CD4-positive, CD25-positive, alpha-beta regulatory T cell (primary cell): ENCODE results near the gene HCN2. TPM values are rescaled to one million over a fixed set of nuclear protein-coding genes. Genes with fewer than 3 reads are reported as not detected.
A peak's percentile ranks its signal among the peaks of the same experiment; 100 is the strongest.
"Not testable (repeated sequence)": the region's sequence is repeated elsewhere in the genome, so short reads cannot be mapped to it uniquely, and the experiment has no call there.

ENCODE experiments used
- ATAC-seq, 2 donors: fragments of 150-1000 bp; cut with Tn5 transposase; one replicate each; pipeline ENCODE4 v1.10.0; 2021; ENCODE audit warnings: low read depth in 2 of 2, moderate number of reproducible peaks in 2 of 2, moderate library complexity in 1 of 2
- DNase-seq, 3 donors: peaks; one replicate each; pipeline versions ENCODE4 v3.0.0 to v3.0.0-alpha.2; 2012 to 2022; ENCODE audit warnings: mixed read lengths in 1 of 3
- H3K27ac ChIP-seq: one replicate; pipeline ENCODE4 v1.7.0; 2013; ENCODE audit warnings: mild to moderate bottlenecking, low read length; ENCODE audit not compliant: insufficient read depth, poor library complexity, severe bottlenecking
- H3K27me3 ChIP-seq: one replicate; pipeline ENCODE4 v1.7.0; 2013; ENCODE audit warnings: low read length; ENCODE audit not compliant: control insufficient read depth, insufficient read depth
- H3K36me3 ChIP-seq: one replicate; pipeline ENCODE4 v1.7.0; 2013; ENCODE audit warnings: mild to moderate bottlenecking, low read length, moderate library complexity; ENCODE audit not compliant: control insufficient read depth, insufficient read depth
- H3K4me1 ChIP-seq: 2 replicates; pipeline ENCODE4 v1.7.0; 2013; ENCODE audit warnings: mild to moderate bottlenecking, low read length; ENCODE audit not compliant: insufficient read depth, control insufficient read depth, poor library complexity, severe bottlenecking
- H3K4me3 ChIP-seq: one replicate; pipeline ENCODE4 v1.7.0; 2013; ENCODE audit warnings: low read depth, mild to moderate bottlenecking, low read length, moderate library complexity
- H3K9me3 ChIP-seq, 2 experiments: 1 replicate in 1 of 2; 2 replicates in 1 of 2; pipeline ENCODE4 v1.7.0; 2013; ENCODE audit warnings: low read length in 2 of 2, mild to moderate bottlenecking in 1 of 2, moderate library complexity in 1 of 2; ENCODE audit not compliant: control insufficient read depth in 2 of 2
- H3K27ac Mint-ChIP-seq, 3 donors: one replicate each; pipeline ENCODE4 v1.8.0; 2020 to 2022; ENCODE audit warnings: mild to moderate bottlenecking in 3 of 3, mixed read lengths in 3 of 3, moderate library complexity in 2 of 3
- H3K27me3 Mint-ChIP-seq: one replicate; pipeline ENCODE4 v1.8.0; 2022; ENCODE audit warnings: mild to moderate bottlenecking, mixed read lengths
- H3K36me3 Mint-ChIP-seq: one replicate; pipeline ENCODE4 v1.8.0; 2020; ENCODE audit warnings: mixed read lengths
- H3K4me1 Mint-ChIP-seq, 4 donors: one replicate each; pipeline ENCODE4 v1.8.0; 2020 to 2022; ENCODE audit warnings: mixed read lengths in 4 of 4, mild to moderate bottlenecking in 1 of 4
- H3K4me3 Mint-ChIP-seq, 4 donors: one replicate each; pipeline ENCODE4 v1.8.0; 2020 to 2022; ENCODE audit warnings: mild to moderate bottlenecking in 4 of 4, mixed read lengths in 4 of 4, moderate library complexity in 3 of 4
- H3K9me3 Mint-ChIP-seq, 7 donors: one replicate each; pipeline ENCODE4 v1.8.0; 2020 to 2022; ENCODE audit warnings: mixed read lengths in 7 of 7, mild to moderate bottlenecking in 3 of 7, moderate library complexity in 2 of 7
- polyA plus RNA-seq, 4 donors: library from polyadenylated mRNA; unstranded; fragments of 300-500 nt; fragmentation: Illumina TruSeq; gene quantifications; one replicate each; pipeline ENCODE4 v1.2.3, GENCODE V29; 2021
- total RNA-seq: library from RNA; stranded (reverse); gene quantifications from one replicate; pipeline ENCODE4 v1.2.3, GENCODE V29; 2022

HCN2 gene
- total and polyA plus RNA-seq, 5 donors from 2014 or later, result 1.2 TPM; not detected in 4

DNA sequence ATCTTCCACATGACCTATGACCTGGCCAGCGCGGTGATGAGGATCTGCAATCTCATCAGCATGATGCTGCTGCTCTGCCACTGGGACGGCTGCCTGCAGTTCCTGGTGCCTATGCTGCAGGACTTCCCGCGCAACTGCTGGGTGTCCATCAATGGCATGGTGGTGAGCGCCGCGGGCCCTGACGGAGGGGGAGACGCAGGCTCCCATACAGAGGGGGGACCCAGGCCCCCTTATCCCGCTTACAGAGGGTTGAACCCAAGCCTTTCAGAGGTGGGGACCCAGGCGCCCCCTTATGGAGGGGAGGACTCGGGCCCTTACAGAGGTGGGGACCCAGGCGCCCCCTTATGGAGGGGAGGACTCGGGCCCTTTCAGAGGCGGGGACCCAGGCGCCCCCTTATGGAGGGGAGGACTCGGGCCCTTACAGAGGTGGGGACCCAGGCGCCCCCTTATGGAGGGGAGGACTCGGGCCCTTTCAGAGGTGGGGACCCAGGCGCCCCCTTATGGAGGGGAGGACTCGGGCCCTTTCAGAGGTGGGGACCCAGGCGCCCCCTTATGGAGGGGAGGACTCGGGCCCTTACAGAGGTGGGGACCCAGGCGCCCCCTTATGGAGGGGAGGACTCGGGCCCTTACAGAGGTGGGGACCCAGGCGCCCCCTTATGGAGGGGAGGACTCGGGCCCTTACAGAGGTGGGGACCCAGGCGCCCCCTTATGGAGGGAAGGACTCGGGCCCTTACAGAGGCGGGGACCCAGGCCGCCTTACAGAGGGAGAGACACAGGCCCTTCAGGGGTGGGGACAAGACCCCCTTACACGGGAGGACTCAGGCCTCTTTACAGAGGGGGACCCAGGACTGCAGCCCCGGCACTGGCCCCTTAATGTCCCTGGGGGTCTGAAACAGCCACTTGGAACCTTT, 15.6 kb downstream of the HCN2 start:
- H3K4me3 Mint-ChIP-seq, result peak overlapping the region in 1 of 4 donors; percentile 76
- H3K27ac Mint-ChIP-seq, H3K36me3 Mint-ChIP-seq, ATAC-seq, H3K4me1 Mint-ChIP-seq, H3K27me3 ChIP-seq, H3K9me3 Mint-ChIP-seq, H3K27ac ChIP-seq, H3K9me3 ChIP-seq, H3K4me3 ChIP-seq, H3K36me3 ChIP-seq, H3K27me3 Mint-ChIP-seq: not testable (repeated sequence)
- H3K4me1 ChIP-seq, result peaks cover 16% of the 10 kb centered on the region
- peak in 2 of 3 donors; percentile 10 to 38 for DNase-seq

DNA sequence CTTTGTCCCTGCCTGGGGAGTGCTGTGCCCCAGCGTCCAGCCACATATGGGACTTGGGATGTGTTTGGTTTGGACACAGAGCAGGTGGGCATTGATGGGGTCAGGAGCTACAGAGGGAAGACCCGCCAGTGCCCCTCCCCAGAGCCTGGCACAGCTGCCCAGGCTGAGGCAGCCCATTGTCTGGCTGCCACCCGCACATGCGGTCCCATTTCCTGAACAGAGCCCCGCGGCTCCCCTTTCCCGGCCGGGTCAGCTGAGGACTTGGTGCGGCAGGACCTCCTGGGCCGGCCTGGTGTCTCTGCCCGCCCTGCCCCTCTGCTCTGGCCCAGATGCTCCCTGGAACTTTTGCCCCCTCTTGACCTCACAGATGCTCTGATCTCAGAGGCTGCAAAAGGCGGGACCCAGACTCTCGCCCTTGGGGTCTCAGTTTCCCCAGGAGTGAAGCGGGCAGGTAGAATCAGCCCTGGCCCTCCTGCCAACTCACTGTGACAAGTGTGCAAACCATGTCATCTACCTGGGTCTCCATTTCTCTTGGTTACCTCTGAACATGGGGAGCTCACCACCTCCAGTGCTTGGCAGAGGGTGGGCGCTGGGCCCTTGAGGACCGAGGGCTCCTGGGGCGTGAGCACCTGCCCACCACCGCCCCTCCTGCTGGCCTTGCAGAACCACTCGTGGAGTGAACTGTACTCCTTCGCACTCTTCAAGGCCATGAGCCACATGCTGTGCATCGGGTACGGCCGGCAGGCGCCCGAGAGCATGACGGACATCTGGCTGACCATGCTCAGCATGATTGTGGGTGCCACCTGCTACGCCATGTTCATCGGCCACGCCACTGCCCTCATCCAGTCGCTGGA, 17.8 kb downstream of the HCN2 start:
- Histone ChIP-seq H3K4me3 (no peak overlapping the region), H3K4me1 (peaks cover 32% of the 10 kb centered on the region), H3K9me3 (no peaks in the 10 kb centered on the region), H3K36me3 (no peaks in the 10 kb centered on the region), H3K27ac (no peak overlapping the region), H3K27me3 (no peaks in the 10 kb centered on the region)
- peaks cover 0 to 14% (median 8%) of the 10 kb centered on the region in 4 donors for H3K4me1 Mint-ChIP-seq
- peaks cover 0 to under 1% (median 0%) of the 10 kb centered on the region in 7 donors for H3K9me3 Mint-ChIP-seq
- peaks cover 6% of the 10 kb centered on the region for H3K27me3 Mint-ChIP-seq
- peak overlapping the region in 1 of 4 donors; percentile 47 for H3K4me3 Mint-ChIP-seq
- ATAC-seq (no peak), DNase-seq (no peak)
- H3K36me3 Mint-ChIP-seq, result no peaks in the 10 kb centered on the region
- H3K27ac Mint-ChIP-seq, result peak overlapping the region in 1 of 3 donors; percentile 14

GRCh38 chr19:608155-609003, 18.7 kb downstream of the HCN2 start:
- H3K27me3 ChIP-seq, result no peaks in the 10 kb centered on the region
- Mint-ChIP-seq H3K27me3 (peaks cover 6% of the 10 kb centered on the region), H3K36me3 (no peaks in the 10 kb centered on the region), H3K27ac (no peak overlapping the region), H3K4me3 (peak overlapping the region in 2 of 4 donors; percentile 51 to 62), H3K9me3 (no peaks in the 10 kb centered on the region), H3K4me1 (peaks cover 0 to 18% (median 8%) of the 10 kb centered on the region in 4 donors)
- ATAC-seq, result no peak
- no peaks in the 10 kb centered on the region for H3K9me3 ChIP-seq
- no peaks in the 10 kb centered on the region for H3K36me3 ChIP-seq
- no peak for DNase-seq
- peaks cover 32% of the 10 kb centered on the region for H3K4me1 ChIP-seq
- no peak overlapping the region for H3K4me3 ChIP-seq
- no peak overlapping the region for H3K27ac ChIP-seq

DNA sequence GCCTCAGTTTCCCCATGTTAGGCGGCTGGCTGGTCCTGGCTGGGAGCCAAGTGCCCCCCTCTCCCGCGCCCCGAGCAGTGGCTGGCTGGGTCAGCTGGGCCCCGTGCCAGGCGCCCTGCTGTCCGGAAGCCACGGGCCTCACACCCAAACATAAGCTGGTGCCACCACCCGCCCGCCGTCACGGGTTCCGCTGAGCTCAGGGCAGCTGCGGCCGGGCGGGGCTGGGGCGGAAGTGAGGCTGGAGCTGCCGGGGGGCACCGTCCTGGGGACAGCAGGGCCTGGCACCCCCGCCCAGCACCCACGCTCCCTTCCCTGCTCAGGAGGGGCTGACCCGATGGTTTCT, 19.3 kb downstream of the HCN2 start:
- Histone ChIP-seq H3K4me3 (no peak overlapping the region), H3K27me3 (no peaks in the 10 kb centered on the region), H3K36me3 (no peaks in the 10 kb centered on the region), H3K4me1 (peaks cover 32% of the 10 kb centered on the region), H3K27ac (no peak overlapping the region), H3K9me3 (no peaks in the 10 kb centered on the region)
- Mint-ChIP-seq H3K27me3 (peaks cover 6% of the 10 kb centered on the region), H3K27ac (no peak overlapping the region), H3K4me1 (peaks cover 0 to 18% (median 8%) of the 10 kb centered on the region in 4 donors), H3K4me3 (no peak overlapping the region), H3K9me3 (no peaks in the 10 kb centered on the region), H3K36me3 (no peaks in the 10 kb centered on the region)
- DNase-seq (no peak), ATAC-seq (no peak)

- Mint-ChIP-seq H3K27ac (peak overlapping the region; percentile 32 to 94 (median 94)), H3K4me1 (peaks cover 0 to 18% (median 8%) of the 10 kb centered on the region in 4 donors), H3K36me3 (no peaks in the 10 kb centered on the region), H3K27me3 (peaks cover 10% of the 10 kb centered on the region), H3K9me3 (no peaks in the 10 kb centered on the region), H3K4me3 (peak overlapping the region; percentile 84 to 98 (median 94))
- H3K27ac ChIP-seq, result peak overlapping the region; percentile 69
- peak overlapping the region; percentile 70 for H3K4me3 ChIP-seq
- H3K27me3 ChIP-seq, result no peaks in the 10 kb centered on the region
- no peaks in the 10 kb centered on the region for H3K36me3 ChIP-seq
- peak; percentile 66 to 71 for ATAC-seq
- peak in 2 of 3 donors; percentile 27 to 82 for DNase-seq
- peaks cover 32% of the 10 kb centered on the region for H3K4me1 ChIP-seq
- no peaks in the 10 kb centered on the region for H3K9me3 ChIP-seq
These were observed 20.6 kb downstream of the HCN2 start for GRCh38 chr19:610071-610800.

- H3K4me3 Mint-ChIP-seq, result peak overlapping the region; percentile 84 to 98 (median 94)
- ATAC-seq (peak; percentile 70 to 71), DNase-seq (peak; percentile 51 to 89 (median 55))
- peaks cover 3% of the 10 kb centered on the region for H3K36me3 Mint-ChIP-seq
- Histone ChIP-seq H3K36me3 (no peaks in the 10 kb centered on the region), H3K4me3 (peak overlapping the region; percentile 70), H3K9me3 (no peaks in the 10 kb centered on the region), H3K27ac (peak overlapping the region; percentile 69), H3K27me3 (no peaks in the 10 kb centered on the region), H3K4me1 (peaks cover 35% of the 10 kb centered on the region)
- H3K4me1 Mint-ChIP-seq, result peaks cover 0 to 22% (median 11%) of the 10 kb centered on the region in 4 donors
- H3K27me3 Mint-ChIP-seq, result peaks cover 14% of the 10 kb centered on the region
- peaks cover 0 to 2% (median 0%) of the 10 kb centered on the region in 7 donors for H3K9me3 Mint-ChIP-seq
- peak overlapping the region; percentile 32 to 94 (median 94) for H3K27ac Mint-ChIP-seq
These were observed 21.3 kb downstream of the HCN2 start for GRCh38 chr19:610801-611480.
